H1 (cell line): ENCODE measurements around the gene TSPAN2. TPM values are rescaled to one million over a fixed set of nuclear protein-coding genes. Genes with fewer than 3 reads are reported as not detected.

Source experiments
- CTCF ChIA-PET: fragments of 300-600 bp; sonication (Branson Sonifier 250); formaldehyde crosslinking; loops from one replicate; lab custom pipeline; 2021; ENCODE audit not compliant: partially characterized antibody; lab: Charles Lee
- POLR2A ChIA-PET: fragments of 300-600 bp; sonication (Branson Sonifier 250); formaldehyde crosslinking; loops from one replicate; lab custom pipeline; 2021; ENCODE audit warnings: inconsistent platforms; ENCODE audit not compliant: partially characterized antibody; lab: Charles Lee
- DNase-seq, 2 experiments: peaks; one replicate each; pipeline versions ENCODE4 v3.0.0 to v3.0.0-alpha.2; 2010 to 2022; ENCODE audit warnings: low spot score in 2 of 2, low read depth in 1 of 2, mixed read lengths in 1 of 2
- FAIRE-seq: peaks from 2 replicates; lab custom pipeline; 2011; peaks lifted over from hg19 to GRCh38; lab: Jason Lieb, UNC
- H2AFZ ChIP-seq: 2 replicates; pipeline ENCODE4 v1.8.1; 2012; ENCODE audit warnings: low read length, inconsistent platforms
- H2AK5ac ChIP-seq: 2 replicates; pipeline ENCODE4 v1.6.1; 2013; ENCODE audit warnings: low read depth, low read length
- H2BK120ac ChIP-seq: replicated peaks from 2 replicates; pipeline ENCODE3; 2013; ENCODE audit warnings: low read depth, low read length, inconsistent platforms
- H2BK12ac ChIP-seq: 2 replicates; pipeline ENCODE4 v1.6.1; 2013; ENCODE audit warnings: low read depth, low read length
- H2BK15ac ChIP-seq: 2 replicates; pipeline ENCODE4 v1.6.1; 2013; ENCODE audit warnings: low read length
- H2BK20ac ChIP-seq: 2 replicates; pipeline ENCODE4 v1.6.1; 2013; ENCODE audit warnings: low read length
- H2BK5ac ChIP-seq: 2 replicates; pipeline ENCODE4 v1.6.1; 2013; ENCODE audit warnings: low read depth, low read length
- H3K14ac ChIP-seq: 2 replicates; pipeline ENCODE4 v1.6.1; 2013; ENCODE audit warnings: inconsistent platforms; ENCODE audit not compliant: insufficient read length
- H3K18ac ChIP-seq: 2 replicates; pipeline ENCODE4 v1.6.1; 2013; ENCODE audit warnings: low read length; ENCODE audit errors: extremely low read depth
- H3K23ac ChIP-seq: 2 replicates; pipeline ENCODE4 v1.6.1; 2013; ENCODE audit warnings: inconsistent platforms; ENCODE audit not compliant: insufficient read length
- H3K23me2 ChIP-seq: 2 replicates; pipeline ENCODE4 v1.6.1; 2013; ENCODE audit warnings: low read depth, low read length
- H3K27ac ChIP-seq: 2 replicates; pipeline ENCODE4 v1.6.1; 2011; ENCODE audit warnings: low read depth, low read length, inconsistent platforms
- H3K27me3 ChIP-seq, 4 experiments: replicated peaks in 1 of 4; 1 replicate in 1 of 4; 2 replicates in 3 of 4; pipeline versions ENCODE4 v1.6.1 to v1.8.1; 2011 to 2013; ENCODE audit warnings: low read length in 3 of 4, mild to moderate bottlenecking in 3 of 4, inconsistent platforms in 2 of 4, mixed read lengths in 2 of 4, moderate library complexity in 1 of 4; ENCODE audit not compliant: control insufficient read depth in 3 of 4, insufficient read depth in 3 of 4; ENCODE audit errors: extremely low read depth in 1 of 4
- H3K36me3 ChIP-seq, 4 experiments: 2 replicates each; pipeline versions ENCODE4 v1.6.1 to v1.8.1; 2011 to 2013; ENCODE audit warnings: mild to moderate bottlenecking in 4 of 4, low read length in 3 of 4, moderate library complexity in 2 of 4, control low read depth in 1 of 4, inconsistent platforms in 1 of 4; ENCODE audit not compliant: insufficient read depth in 4 of 4, control insufficient read depth in 2 of 4
- H3K4ac ChIP-seq: replicated peaks from 2 replicates; pipeline ENCODE3; 2013; ENCODE audit warnings: low read length, low read depth, mixed read lengths, inconsistent platforms; ENCODE audit not compliant: insufficient read length
- H3K4me1 ChIP-seq, 4 experiments: replicated peaks in 1 of 4; 1 replicate in 1 of 4; 2 replicates in 3 of 4; pipeline versions ENCODE4 v1.6.1 to v1.8.1; 2011 to 2013; ENCODE audit warnings: low read length in 3 of 4, inconsistent platforms in 2 of 4, mixed read lengths in 1 of 4; ENCODE audit not compliant: insufficient read depth in 4 of 4, control insufficient read depth in 3 of 4
- H3K4me2 ChIP-seq, 2 experiments: 2 replicates each; pipeline versions ENCODE4 v1.6.1 to v1.8.1; 2011 to 2013; ENCODE audit warnings: low read depth in 2 of 2, low read length in 2 of 2, control low read depth in 1 of 2, inconsistent platforms in 1 of 2, mild to moderate bottlenecking in 1 of 2; ENCODE audit not compliant: insufficient read depth in 1 of 2
- H3K4me3 ChIP-seq, 4 experiments: fragments of 200-600, 300-600 bp in 1 of 4; sonication (generic), shearing (Covaris generic), sonication (Bioruptor Twin) in 1 of 4; 2 replicates each; pipeline versions ENCODE4 v1.5.1 to v1.8.1; 2011 to 2016; ENCODE audit warnings: low read length in 4 of 4, low read depth in 3 of 4, control low read depth in 2 of 4, inconsistent platforms in 2 of 4, mild to moderate bottlenecking in 2 of 4, mixed read lengths in 1 of 4, moderate library complexity in 1 of 4; ENCODE audit not compliant: insufficient read depth in 2 of 4; ENCODE audit errors: extremely low read depth in 1 of 4
- H3K56ac ChIP-seq: replicated peaks from 2 replicates; pipeline ENCODE3; 2013; ENCODE audit warnings: low read depth, mild to moderate bottlenecking, mixed read lengths, low read length, inconsistent platforms; ENCODE audit not compliant: insufficient read length
- H3K79me1 ChIP-seq: 2 replicates; pipeline ENCODE4 v1.6.1; 2013; ENCODE audit warnings: low read depth, low read length, control low read depth
- H3K79me2 ChIP-seq, 2 experiments: 2 replicates each; pipeline versions ENCODE4 v1.6.1 to v1.8.1; 2012 to 2013; ENCODE audit warnings: low read length in 2 of 2, mild to moderate bottlenecking in 2 of 2, inconsistent platforms in 1 of 2; ENCODE audit not compliant: insufficient read depth in 2 of 2, control insufficient read depth in 1 of 2
- H3K9ac ChIP-seq, 4 experiments: replicated peaks in 1 of 4; 1 replicate in 1 of 4; 2 replicates in 3 of 4; pipeline versions ENCODE4 v1.6.1 to v1.8.1; 2011 to 2013; ENCODE audit warnings: low read depth in 3 of 4, low read length in 3 of 4, control low read depth in 2 of 4, mild to moderate bottlenecking in 2 of 4, moderate library complexity in 2 of 4, inconsistent platforms in 1 of 4; ENCODE audit errors: extremely low read depth in 1 of 4
- H3K9me3 ChIP-seq, 2 experiments: 2 replicates each; pipeline versions ENCODE4 v1.6.1 to v1.8.1; 2012 to 2013; ENCODE audit warnings: mild to moderate bottlenecking in 2 of 2, moderate library complexity in 2 of 2, control low read depth in 1 of 2, inconsistent platforms in 1 of 2, low read depth in 1 of 2, low read length in 1 of 2, mixed read lengths in 1 of 2; ENCODE audit not compliant: insufficient read depth in 2 of 2
- H4K20me1 ChIP-seq, 2 experiments: replicated peaks in 1 of 2; 2 replicates each; pipeline versions ENCODE3 to v1.8.1; 2011 to 2013; ENCODE audit warnings: inconsistent platforms in 2 of 2, low read length in 2 of 2, mild to moderate bottlenecking in 1 of 2; ENCODE audit not compliant: insufficient read depth in 2 of 2, control insufficient read depth in 1 of 2
- H4K5ac ChIP-seq: 2 replicates; pipeline ENCODE4 v1.6.1; 2013; ENCODE audit warnings: low read length, low read depth, mixed read lengths, inconsistent platforms; ENCODE audit not compliant: insufficient read length
- H4K8ac ChIP-seq: 2 replicates; pipeline ENCODE4 v1.8.0; 2013; ENCODE audit warnings: mild to moderate bottlenecking, moderate library complexity, low read length, inconsistent platforms; ENCODE audit not compliant: insufficient read depth; ENCODE audit errors: extremely low read depth
- H4K91ac ChIP-seq: replicated peaks from 2 replicates; pipeline ENCODE3; 2013; ENCODE audit warnings: low read length, mixed read lengths, inconsistent platforms; ENCODE audit not compliant: insufficient read length
- TAF7 ChIP-seq: optimal IDR thresholded peaks from 2 replicates; pipeline ENCODE3; 2011; ENCODE audit warnings: low read depth, mild to moderate bottlenecking, inconsistent platforms, low read length, moderate library complexity, borderline replicate concordance
- WGBS, 2 experiments: shearing (Covaris generic) in 1 of 2; methylation state at CpG; one replicate each; pipeline versions ENCODE4 v1.1.6 to v1.1.7; 2013 to 2015; ENCODE audit warnings: low lambda C conversion rate in 2 of 2, mixed read lengths in 2 of 2, inconsistent platforms in 1 of 2, low coverage in 1 of 2, missing lambda C conversion rate in 1 of 2; ENCODE audit not compliant: insufficient replicate concordance in 2 of 2, insufficient coverage in 1 of 2, insufficient read length in 1 of 2; ENCODE audit errors: extremely low coverage in 1 of 2, missing lambda C conversion rate in 1 of 2; 5-methylcytosine and 5-hydroxymethylcytosine counted together
- polyA plus RNA-seq, 7 experiments: library from polyadenylated mRNA; depleted of rRNA in 3 of 7; stranded (reverse) in 5 of 7; unstranded in 2 of 7; fragments of >200 nt in 5 of 7; fragments of 200-250 nt in 2 of 7; gene quantifications; 1 replicate in 5 of 7; 2 replicates in 1 of 7; 4 replicates in 1 of 7; pipeline versions ENCODE4 v1.2.1 to v1.2.3, GENCODE V29; 2011 to 2013; ENCODE audit warnings: missing spikeins in 2 of 7, mixed read lengths in 2 of 7
- total RNA-seq: library from RNA; stranded (reverse); fragmentation: NEBNext Ultra II Directional; extraction: Animal tissue kit (Norgen Biotek cat#: 25700); gene quantifications from 2 replicates; pipeline ENCODE4 v1.2.1, GENCODE V29; 2021

Gene TSPAN2
- total and polyA plus RNA-seq, 2 of the 8 experiments (the other 6 are each of a cell fraction or from before 2014, with no cell fraction given), result 7.4 to 14.2 TPM

DNA sequence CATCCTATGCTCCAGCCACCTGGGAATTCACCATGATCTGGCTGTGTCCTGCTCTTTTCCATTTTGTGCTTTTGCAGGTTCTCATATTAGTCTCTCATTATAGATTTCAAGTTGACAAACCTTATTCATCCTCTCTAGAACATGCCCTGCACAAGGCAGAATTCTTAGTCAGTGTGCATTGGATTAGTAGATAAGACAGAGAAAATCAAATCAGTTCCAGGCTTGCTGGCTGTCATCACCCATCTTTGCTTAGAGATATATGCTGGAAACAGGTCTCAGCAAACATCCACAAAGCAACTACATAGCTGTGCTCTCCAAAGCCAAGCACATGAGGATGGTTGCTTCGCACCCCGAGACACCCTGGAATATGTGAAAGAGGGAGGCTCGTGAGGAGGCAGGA is 24.8 kb downstream of the TSPAN2 start:
- Histone ChIP-seq H2BK5ac (no peak overlapping the region), H4K20me1 (no peaks in the 10 kb centered on the region), H3K79me1 (no peaks in the 10 kb centered on the region), H3K4me1 (no peaks in the 10 kb centered on the region; a peak in 1 of 7 replicates), H2AK5ac (no peak overlapping the region), H3K18ac (no peak overlapping the region), H3K27me3 (no peaks in the 10 kb centered on the region), H3K9me3 (no peaks in the 10 kb centered on the region), H3K23me2 (no peaks in the 10 kb centered on the region), H4K91ac (no peak overlapping the region), H2BK15ac (no peak overlapping the region), H3K23ac (no peak overlapping the region), H2BK12ac (no peak overlapping the region), H2AFZ (no peak overlapping the region), H3K4ac (no peak overlapping the region), H3K27ac (no peak overlapping the region), H2BK120ac (no peak overlapping the region), H3K4me3 (no peak overlapping the region), H2BK20ac (no peak overlapping the region), H3K56ac (no peak overlapping the region), H4K5ac (no peak overlapping the region), H3K36me3 (no peaks in the 10 kb centered on the region), H3K4me2 (no peak overlapping the region), H3K9ac (no peak overlapping the region), H3K14ac (no peak overlapping the region), H3K79me2 (no peaks in the 10 kb centered on the region), H4K8ac (no peak overlapping the region)
- CTCF ChIA-PET, result interaction anchor here (1.1 to 2.7 kb wide), 5 partner anchors 9 to 47 kb away, joined by 4 to 27 read pairs (median 4); no protein-coding TSS in a partner anchor
- no peak for FAIRE-seq
- DNase-seq, result no peak
- TF ChIP-seq TAF7, result no peak
- WGBS, 2 experiments, result 95% methylated on average over 3 of the region's 3 CpGs; no CpG with 5 or more reads in 1 of the 2 experiments
- POLR2A ChIA-PET, result interaction anchor here (0.9 kb wide), 1 partner anchor 25 kb away, joined by 4 read pairs; no protein-coding TSS in a partner anchor
